ENCODE measurements around the gene SOHLH2.

SOHLH2 gene, protein sequence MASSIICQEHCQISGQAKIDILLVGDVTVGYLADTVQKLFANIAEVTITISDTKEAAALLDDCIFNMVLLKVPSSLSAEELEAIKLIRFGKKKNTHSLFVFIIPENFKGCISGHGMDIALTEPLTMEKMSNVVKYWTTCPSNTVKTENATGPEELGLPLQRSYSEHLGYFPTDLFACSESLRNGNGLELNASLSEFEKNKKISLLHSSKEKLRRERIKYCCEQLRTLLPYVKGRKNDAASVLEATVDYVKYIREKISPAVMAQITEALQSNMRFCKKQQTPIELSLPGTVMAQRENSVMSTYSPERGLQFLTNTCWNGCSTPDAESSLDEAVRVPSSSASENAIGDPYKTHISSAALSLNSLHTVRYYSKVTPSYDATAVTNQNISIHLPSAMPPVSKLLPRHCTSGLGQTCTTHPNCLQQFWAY

GRCh38 chr13:36214163-36214921 lies at the start of gene SOHLH2:
TSS of gene SOHLH2 (minus strand) at chr13:36214556. CDS start at chr13:36214526, 30 bp downstream.
- no peak for DNase-seq (ENCODE audit: low spot score)

DNA sequence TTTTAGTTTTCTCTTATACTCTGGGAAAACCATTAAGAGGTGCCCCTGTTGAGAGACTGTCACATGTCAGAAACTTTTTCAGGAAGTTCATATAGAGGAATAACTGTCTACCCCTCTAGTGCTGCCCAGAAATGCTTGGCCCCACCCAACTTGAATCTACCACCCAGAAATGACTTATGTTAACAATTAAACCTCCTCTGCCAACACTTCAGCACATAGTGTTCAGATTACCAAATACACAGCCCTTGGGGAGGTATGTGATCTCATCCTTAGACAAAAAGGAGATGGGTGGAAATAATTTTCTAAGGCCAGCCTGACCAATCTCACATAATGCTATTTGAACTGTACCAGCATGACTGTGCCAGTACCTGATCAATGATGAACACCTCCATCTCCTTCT lies 47.6 kb upstream of the SOHLH2 start:
- DNase-seq (ENCODE audit: low spot score), result no peak

- no peak for DNase-seq (ENCODE audit: low spot score)
Measured at GRCh38 chr13:36261011-36261410, 46.7 kb upstream of the SOHLH2 start.

- no peak for DNase-seq (ENCODE audit: low spot score)
Measured at GRCh38 chr13:36259361-36260137, 45.2 kb upstream of the SOHLH2 start.

- no peak for DNase-seq (ENCODE audit: low spot score)
Measured at GRCh38 chr13:36258831-36259230, 44.5 kb upstream of the SOHLH2 start.

GRCh38 chr13:36251526-36251925 lies 37.2 kb upstream of the SOHLH2 start:
- DNase-seq (ENCODE audit: low spot score), result no peak

DNA sequence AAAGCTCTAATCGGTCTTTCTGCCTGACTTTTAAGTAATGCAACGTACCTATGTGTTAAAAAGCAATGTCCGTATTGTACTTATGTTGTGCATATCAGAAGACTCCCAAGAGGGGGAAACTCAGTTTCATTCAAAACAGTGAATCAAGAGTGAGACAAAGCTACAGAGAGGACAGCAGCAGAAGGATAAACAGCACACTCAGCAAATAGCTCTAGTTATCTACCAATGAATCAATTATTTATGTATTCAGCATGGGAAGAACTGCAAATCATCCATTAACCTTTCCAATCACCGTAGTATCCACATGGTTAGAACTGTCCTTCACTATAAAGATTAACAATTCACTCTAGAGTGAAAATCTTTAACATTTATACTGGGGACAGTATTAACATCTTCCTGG lies 36.7 kb upstream of the SOHLH2 start:
- no peak for DNase-seq (ENCODE audit: low spot score)

DNA sequence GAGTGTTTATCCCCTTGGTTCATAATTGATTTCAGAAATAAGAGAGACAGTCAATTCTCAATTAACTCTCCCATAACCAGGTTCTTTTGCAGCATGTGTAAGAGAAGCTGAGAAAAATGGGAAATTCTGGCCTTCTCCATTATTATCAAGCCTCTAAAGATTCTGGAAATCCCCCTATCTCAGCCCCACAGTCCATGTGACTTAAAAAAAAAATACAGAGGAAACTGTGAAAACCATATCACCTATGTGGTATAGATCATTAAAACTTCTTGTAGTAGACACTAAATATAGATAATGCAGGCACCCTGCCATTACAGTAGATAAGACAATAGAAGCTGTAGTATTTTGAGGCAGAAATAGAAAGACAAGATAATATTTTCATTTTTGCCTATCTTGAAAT lies 34.3 kb upstream of the SOHLH2 start:
- no peak for DNase-seq (ENCODE audit: low spot score)

DNA sequence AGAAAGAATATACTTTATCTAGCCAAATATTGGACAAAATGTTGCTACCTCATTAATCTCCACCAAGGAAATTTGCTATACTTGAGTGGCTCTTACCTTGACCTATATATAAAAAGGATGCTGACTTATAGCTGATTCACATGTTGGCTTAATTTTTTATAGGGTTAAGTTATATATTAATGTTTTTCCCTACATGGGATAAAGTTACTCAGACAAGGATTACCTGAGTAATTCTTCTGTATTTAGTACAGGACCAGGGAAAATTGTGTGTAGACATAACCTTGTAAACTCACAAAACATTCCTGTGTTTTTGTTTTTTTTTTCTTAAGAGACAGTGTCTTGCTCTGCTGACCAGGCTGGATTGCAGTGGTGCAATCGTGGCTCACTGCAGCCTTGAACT lies 30.6 kb upstream of the SOHLH2 start:
- DNase-seq (ENCODE audit: low spot score), result no peak

DNA sequence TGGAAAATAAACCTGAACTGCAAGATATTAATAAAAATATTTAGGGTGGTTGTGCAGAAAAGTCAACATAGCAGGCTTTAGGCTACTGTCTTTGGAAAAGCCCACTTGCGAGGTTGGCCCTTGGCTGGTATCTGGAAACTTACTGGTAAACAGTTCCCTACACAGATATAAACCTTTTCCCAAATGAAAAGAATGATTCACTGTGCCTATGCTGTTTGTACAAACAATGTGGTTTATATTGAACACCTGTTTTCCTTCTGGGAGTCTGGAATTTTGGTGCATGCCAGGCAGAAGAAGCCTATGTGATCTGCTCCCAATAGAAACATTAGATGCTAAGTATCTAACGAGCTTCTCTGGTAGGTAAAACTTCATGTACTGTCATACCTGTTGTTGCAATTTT lies 29.7 kb upstream of the SOHLH2 start:
- DNase-seq (ENCODE audit: low spot score), result no peak

DNA sequence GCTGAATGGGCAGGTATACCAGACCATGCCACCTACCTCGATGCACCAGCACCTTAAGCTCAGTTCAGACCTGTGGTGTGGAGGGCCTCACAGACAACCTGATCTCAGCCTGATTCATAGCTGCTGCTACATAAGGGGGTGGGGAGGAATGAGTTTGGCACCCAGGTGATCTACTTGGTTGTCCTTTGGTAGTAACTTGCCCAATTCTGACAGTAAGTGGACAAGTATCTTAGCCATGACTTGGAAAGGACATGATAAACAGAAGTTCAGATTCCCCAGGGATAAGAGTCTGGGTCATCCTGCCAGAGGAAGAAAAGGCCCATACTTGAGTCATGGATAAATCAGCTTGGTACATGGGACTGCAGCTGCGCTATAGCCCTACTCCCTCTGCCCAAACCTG lies 28.4 kb upstream of the SOHLH2 start:
- DNase-seq (ENCODE audit: low spot score), result no peak

DNA sequence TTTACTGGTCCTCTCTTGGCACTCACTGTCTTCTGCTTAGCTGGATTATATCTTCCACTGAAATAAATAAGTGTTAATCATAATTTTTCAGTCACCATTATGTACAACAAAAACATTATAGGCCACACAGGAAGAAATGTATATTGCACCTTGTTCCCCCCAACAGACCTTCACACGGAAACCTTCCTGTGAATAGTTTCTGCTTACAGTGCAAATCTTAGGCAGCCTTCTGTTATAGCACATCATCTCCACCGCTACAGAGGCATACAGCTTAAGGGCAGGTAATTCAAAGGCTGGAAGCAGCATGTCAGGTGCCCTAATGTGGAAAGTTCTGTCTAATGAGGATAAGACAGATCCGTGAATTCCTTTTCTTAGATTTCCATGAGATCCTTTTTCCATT lies 16.9 kb upstream of the SOHLH2 start:
- no peak for DNase-seq (ENCODE audit: low spot score)

GRCh38 chr13:36224730-36225129 lies 10.4 kb upstream of the SOHLH2 start:
- no peak for DNase-seq (ENCODE audit: low spot score)

- no peak for DNase-seq (ENCODE audit: low spot score)
Measured at GRCh38 chr13:36219883-36220282, 5.5 kb upstream of the SOHLH2 start.

- DNase-seq (ENCODE audit: low spot score), result no peak
Measured at GRCh38 chr13:36217456-36217855, 3.1 kb upstream of the SOHLH2 start.

GRCh38 chr13:36212789-36213188 lies 1.6 kb downstream of the SOHLH2 start:
- DNase-seq (ENCODE audit: low spot score), result no peak

GRCh38 chr13:36211567-36211966 lies 2.8 kb downstream of the SOHLH2 start:
- DNase-seq (ENCODE audit: low spot score), result no peak

DNA sequence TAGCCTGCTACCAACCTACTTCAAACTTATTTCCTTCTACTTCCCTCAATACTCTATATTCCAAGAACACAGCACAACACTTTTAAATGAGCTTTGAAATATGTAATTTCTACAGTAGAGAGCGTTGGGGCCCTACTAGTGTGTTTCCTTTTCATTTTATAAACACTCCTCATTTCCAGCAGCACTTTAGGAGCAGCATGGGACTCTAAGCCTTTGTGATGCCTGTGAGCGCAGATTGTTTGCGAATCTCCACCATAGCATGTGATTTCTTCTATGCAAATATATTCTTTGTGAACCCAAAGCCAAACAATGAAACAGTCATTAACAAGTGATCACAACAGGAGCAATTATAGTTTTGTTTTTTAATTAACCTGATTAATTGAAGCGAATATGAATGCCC lies 3.6 kb downstream of the SOHLH2 start:
- no peak for DNase-seq (ENCODE audit: low spot score)

DNA sequence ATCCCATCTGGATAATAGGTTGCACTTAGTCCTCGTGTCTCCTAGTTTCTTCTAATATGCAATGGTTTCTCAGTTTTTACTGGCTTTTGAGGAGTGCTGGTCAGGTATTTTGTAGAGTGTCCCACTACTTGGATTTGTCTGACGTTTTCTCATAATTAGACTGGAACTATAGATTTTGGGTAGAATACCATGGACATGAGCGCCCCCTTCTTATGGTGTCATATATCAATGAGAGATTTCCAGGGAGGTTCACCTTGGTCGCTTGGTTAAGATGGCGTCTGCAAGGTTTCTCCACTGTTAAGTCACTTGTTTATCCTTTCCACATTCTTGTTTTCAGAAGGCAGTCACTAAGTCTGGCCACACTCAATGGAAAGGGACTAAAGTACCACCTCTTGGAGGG lies 6.7 kb downstream of the SOHLH2 start:
- DNase-seq (ENCODE audit: low spot score), result no peak

- DNase-seq (ENCODE audit: low spot score), result no peak
Measured at GRCh38 chr13:36193151-36193855, 21.1 kb downstream of the SOHLH2 start.

GRCh38 chr13:36192166-36192565 lies 22.2 kb downstream of the SOHLH2 start:
- no peak for DNase-seq (ENCODE audit: low spot score)

DNA sequence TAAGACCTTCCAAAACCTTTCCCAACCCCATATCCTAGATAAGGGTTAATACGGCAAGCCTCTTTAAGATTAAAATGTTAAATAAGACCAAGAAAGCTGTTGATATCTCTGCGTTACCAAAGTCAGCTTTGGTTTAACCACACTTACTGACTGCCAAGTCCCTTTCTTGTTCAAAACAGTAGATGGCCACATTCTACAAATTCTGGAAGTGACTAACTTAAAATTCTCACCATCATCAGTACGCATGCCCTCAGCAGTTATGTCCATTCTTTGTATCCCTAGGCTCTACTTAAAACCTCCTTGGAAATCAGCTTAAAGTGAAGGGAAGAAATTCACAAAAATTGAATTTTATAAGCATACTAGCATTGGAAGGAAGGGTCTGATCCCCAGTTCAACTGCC lies 23.6 kb downstream of the SOHLH2 start:
- no peak for DNase-seq (ENCODE audit: low spot score)

Data from kidney capillary endothelial cell (primary cell).